ENCODE measurements around the gene TKT.
A peak's percentile ranks its signal among the peaks of the same experiment; 100 is the strongest.
"Not testable (repeated sequence)": the region's sequence is repeated elsewhere in the genome, so short reads cannot be mapped to it uniquely, and the experiment has no call there.

TKT gene

DNA sequence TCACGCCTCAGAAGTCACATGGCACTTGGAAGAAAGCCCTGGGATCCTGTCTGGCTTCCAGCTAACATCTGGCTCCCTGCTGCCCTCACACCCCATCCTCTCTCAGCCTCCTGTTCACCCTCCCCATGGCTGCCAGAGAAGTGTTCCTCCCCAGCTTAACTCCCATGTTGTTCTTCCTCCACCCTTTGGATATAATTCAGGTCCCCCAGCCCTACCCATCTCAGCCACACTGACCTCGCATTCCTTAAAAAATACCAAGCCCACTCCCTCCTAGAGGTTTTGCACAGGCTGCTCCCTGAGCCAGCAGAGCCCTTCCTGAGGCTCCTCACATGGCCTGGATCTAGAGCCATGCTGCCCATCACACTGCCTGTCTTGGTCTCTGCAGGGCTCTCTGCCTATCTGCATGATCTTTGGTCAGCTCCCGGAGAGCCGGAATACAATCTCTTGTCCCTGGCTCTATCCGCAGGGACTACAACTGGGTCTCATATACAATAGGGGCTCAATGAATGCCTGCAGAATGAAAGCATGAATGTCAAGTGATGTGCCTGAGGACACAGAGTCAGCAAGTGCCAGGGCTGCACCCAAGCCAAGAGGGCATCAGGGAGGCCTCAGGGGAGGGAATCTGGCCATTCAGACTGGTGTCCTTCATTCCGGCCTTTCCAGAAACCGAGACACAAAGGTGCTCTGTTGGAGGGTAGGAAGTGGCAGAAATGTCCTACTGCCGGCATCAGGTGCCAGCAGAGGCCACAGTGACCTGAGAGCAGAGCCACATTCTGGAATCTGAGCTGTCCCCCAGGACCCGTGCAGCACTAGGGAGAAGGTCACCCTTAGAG, 3.8 kb upstream of the TKT start:
- DNase-seq, result no peak

DNA sequence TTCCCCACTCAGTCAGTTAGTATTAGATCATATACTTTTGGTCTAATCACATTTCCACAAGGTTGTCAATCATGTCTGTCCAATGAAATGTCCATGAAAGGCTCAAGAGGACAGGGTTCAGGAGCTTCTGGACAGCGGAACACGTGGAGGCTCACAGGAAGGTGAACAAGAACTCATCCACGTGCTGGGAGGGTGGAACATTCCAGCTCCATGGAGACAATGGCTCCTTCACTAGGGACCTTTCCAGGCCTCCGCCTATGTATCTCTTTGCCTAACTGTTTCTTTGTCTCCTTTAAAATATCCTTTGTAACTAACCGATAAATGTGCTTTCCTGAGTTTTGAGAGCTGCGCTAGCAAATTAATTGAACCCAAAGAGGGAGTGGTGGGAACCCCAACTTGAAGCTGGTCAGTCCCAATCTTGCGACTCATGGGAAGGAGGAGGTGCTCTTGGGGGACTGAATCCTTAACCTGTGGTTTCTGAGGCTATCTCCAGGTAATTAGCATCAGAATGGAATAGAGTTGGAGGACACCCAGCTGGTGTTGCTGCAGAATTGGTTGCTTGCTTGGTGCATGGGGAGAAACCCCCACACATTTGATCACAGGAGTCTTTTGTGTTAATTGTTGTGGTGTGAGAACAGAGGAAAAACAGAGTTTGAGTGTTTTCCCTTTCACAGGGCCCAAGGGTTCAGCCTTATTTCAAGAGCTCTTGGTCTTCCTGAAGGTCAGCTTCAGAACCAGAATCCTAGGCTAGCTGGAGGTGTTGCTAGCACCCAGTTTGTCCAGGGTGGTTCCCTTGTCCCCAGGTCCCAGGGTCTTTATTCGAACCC, 3.0 kb upstream of the TKT start:
- DNase-seq, result no peak

DNA sequence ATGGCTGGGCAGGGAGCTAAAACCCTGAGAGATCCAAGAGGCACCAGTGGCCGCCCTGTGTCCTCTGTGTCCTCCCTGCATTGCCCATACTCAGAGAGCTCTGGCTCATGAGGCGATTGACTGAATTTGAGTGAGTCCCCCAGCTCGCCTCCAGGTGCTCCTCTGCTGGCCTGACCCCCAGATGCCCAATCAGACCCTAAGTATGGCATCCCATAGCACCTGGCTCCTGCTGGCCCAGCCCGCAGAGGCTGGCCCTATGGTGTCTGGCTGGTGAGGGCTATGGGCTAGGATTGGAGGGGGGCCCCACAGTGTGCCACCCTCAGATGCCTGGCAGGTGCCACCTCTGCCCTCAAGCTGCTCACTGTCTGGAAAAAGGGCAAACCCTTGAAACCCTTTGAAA, 1.6 kb upstream of the TKT start:
- DNase-seq, result no peak

DNA sequence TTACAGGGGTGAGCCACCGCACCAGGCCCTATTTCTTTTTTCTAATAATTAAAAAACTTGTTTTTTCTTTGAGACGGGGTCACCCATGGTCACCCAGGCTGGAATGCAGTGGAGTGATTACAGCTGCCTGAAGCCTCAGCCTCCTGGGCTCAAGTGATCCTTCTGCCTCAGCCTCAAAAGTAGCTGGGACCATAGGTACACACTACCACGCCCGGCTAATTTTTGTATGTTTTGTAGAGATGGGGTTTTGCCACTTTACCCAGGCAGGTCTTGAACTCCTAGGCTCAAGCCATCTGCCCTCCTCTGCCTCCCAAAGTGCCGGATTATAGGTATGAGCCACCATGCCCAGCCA, 858 bp upstream of the TKT start:
- no peak for DNase-seq

DNA sequence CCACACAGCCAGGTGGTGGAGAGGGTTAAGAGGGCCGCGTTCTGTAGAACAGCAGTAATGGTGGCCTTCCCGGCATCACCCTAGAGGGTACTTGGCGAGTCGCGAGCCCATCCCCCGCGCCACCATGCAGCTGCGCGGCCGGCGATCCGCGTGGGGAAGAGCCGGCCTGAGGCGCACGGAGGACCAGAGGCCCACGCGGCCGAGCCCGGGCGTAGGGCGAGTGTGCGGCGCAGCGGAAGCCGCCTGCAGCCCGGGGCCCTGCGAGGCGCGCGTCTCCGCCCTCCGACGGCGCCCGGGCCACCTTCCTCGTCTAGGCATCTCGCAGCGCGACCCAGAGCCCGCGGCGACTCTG, 423 bp downstream of the TKT start:
- peak; percentile 8 for DNase-seq

DNA sequence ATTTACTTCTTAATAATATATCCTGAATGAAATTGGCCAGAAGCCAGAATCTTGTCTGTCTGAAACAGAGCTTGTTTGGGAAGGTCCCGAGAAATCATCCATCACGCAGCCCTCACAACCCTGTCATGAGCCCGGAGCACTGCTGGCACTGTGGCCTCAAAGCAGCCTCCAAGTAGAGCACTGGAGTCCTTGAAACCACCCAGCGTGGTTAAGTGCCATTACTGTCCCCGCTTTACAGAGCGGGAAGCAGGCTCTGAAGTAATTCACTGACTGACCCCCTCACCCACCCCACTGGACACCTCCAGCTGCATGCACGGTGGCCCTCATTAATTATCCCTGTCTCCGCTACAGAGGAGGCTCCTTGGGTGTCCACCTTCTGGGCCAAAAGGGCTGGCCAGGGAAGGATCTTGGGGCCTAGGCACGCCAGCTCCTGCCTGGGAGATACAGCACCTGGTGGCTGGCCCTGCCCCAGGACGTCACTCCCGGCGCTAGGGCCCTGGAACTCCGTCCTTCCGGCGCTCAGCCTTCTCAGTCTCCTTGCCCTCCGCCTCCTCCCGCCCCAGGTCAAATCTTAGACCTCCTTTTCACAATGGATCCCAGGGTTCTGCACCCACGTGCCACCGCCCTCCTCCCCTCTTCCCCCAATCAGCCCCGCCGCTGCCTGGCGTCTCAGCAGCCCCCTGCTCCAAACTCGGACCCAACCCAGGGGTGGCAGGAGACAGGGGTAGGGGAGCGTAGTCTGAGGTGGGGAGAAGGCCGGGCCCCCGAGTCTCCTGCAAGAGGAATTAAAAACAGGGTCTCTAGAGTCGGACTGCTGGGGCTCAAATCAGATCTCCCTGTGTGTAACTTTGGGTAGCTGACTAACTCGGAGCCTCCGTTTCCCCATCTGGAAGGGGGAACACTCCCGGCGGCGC, 1.1 kb downstream of the TKT start:
- DNase-seq, result peak; percentile 16

DNA sequence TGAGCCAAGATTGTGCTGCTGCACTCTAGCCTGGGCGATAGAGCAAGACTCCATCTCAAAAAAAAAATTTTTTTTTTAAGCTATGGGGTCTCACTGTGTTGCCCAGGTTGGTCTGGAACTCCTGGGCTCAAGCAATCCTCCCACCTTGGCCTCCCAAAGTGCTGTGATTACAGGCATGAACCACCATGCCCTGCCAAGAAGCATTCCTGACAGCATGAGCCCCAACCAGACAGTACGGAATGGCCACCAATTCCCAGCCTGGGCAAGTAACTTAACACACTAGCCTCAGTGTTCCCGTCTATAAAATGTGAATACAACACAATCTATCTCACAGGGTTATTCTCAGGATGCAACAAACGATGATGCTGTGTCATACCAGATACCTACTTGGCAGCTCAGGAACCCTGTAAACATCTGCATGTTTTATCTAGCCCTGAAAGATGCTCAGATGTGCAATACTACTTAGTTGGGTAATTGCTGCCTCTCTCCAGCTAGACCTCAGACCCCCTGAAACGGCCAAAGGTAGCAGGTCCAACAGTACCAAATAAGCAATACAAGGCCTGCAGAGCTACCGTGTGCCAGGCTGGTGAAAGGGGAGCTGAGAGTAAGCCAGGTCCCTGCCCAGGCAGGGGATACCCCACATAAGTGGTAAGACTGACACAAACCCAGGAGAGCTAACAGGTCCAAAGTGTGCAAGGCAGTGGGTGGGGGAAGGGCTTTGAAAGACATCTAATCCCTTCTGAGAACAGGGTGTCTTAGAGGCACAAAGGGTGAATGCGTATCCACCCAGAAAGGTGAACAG, 1.9 kb downstream of the TKT start:
- DNase-seq, result no peak

DNA sequence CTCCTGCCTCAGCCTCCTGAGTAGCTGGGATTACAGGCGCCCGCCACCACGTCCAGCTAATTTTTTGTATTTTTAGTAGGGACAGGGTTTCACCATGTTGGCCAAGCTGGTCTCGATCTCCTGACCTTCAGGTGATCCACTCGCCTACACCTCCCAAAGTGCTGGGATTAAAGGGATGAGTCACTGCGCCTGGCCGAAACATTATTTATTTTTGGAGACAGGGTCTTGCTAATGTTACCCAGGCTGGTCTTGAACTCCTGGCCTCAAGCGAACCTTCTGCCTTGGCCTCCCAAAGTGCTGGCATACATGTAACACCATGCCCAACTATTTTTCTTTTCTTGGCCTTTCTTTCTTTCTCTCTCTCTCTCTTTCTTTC, 2.9 kb downstream of the TKT start:
- not testable (repeated sequence) for DNase-seq

DNA sequence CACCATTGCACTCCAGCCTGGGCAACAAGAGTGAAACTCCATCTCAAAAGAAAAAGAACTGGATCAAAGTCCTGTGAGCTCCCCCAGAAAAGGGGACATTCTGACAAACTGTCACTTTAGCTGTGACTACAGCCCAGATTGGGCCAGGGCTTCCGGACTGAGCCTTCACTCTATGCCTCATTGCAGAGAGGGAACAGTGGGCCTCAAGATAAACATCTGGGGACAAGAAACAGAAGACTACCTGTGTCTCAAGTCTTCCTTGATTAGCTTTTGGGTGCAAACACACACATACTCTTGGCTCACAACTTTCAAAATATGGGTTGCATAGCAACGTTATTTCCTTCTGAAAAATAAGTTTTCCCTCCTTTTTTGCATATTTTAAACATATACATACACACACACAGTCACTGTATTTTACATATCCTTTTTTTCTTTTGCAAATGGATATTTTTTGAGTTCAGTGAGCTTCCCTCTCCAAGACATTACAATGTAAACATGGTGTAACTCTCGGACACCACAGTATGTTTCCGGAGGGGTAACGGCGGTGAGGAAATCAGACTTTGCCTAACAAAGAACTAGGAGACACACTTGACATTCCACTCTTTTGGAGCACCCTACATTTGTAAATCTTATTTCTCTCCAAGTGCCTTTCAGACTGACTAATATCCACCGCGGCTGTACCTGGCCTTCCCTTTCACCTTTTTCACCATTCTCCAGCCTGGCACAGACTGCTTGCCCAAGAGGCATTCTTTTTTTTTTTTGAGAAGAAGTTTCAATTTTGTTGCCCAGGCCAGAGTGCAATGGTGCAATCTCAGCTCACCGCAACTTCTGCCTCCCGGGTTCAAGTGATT, 3.5 kb downstream of the TKT start:
- no peak for DNase-seq

DNA sequence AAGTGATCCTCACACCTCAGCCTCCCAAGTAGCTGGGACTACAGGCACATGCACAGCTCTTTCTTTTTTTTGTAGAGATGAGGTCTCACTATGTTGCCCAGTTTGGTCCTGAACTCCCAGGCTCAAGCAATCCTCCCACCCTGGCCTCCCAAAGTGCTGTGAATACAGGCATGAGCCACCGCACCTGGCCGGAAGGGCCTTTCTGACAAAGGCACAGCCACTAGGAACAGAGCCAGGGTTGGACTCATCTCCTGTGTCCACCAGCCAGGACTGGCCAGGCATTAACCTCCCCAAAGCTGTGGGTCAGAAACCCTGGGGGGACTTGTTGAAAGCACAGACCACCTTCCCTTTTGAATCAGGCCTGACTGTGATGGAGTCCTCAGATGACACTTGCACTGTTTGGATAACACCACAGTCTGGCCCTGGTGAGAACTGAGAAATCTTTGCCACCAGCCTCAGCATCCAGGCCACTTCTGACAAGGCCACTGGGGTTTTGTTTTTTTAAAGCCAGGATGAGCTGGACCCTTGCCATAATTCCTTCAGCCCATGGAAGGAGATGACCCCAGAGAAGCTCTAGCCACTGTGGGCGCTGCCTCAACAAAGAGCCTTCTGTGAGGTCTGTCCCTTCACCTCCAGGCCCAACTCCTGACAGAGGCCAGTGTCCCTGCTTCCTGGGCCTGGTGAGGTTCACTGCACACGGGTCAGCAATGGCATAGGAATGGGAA, 4.8 kb downstream of the TKT start:
- DNase-seq, result no peak

DNA sequence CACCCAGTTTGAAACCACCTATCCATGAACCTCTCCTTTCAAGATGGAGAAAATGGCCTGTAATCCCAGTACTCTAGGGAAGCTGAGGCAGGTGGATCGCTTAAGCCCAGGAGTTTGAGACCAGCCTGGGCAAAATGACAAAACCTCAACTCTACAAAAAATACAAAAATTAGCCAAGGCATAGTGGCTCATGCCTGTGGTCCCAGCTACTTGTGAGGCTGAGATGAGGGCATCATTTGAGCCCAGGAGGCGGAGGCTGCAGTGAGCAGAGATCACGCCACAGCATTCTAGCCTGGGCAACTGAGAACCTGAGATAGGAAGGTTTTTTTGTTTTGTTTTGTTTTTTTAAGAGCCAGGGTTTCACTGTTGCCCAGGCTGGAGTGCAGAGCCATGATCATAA, 5.4 kb downstream of the TKT start:
- no peak for DNase-seq

DNA sequence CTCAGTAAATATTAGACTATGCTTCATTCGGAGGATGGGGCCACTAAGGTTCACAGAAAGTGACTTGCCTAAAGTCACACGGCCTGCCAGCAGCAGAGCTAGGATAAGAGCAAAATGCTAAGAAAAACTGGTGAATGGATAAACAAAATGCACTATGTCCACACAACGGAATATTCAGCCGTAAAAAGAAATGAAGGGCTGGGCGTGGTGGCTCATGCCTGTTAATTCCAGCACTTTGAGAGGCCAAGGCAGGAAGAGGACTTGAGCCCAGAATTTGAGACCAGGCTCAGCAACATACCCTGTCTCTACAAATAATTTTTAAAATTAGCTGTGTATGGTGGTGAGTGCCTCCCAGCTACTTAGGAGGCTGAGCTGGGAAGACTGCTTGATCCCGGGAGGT, 7.7 kb downstream of the TKT start:
- no peak for DNase-seq

DNA sequence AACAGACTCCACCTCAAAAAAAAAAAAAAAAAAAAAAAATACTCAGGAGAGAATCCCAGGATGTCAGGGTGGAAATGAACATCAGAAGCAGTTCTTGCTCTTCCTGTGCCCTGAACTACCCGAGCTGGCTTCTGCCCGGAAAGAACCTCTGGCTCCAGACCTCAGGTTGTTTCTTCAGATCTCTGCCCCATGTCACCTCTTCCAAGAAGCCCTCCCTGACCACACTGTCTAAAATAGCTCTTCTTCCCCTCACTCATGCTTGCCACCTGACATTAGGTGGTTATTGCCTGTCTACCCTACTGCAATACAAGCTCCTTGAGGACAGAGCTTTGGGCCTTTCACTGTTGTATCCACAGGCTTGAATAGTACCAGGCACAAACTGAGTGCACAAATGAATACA, 8.2 kb downstream of the TKT start:
- no peak for DNase-seq

DNA sequence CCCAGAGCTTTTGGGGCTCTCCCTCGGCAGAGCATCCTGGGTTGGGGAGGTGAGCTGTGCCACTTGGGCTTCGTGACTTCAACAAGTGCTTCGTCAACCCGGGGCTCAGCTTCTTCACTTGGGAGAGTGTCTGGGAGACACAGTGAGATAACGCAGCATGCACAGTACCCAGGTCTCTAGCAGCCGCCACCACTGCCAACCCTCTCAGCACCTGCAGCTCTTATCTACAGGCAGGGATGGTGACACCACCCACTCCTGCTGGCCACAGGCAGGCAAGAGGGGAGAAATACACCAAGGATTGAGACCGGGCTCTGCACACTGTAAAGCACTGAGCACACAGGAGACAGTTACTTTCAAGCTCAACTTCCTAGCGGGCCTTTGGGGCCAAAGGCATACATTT, 11.6 kb downstream of the TKT start:
- no peak for DNase-seq

DNA sequence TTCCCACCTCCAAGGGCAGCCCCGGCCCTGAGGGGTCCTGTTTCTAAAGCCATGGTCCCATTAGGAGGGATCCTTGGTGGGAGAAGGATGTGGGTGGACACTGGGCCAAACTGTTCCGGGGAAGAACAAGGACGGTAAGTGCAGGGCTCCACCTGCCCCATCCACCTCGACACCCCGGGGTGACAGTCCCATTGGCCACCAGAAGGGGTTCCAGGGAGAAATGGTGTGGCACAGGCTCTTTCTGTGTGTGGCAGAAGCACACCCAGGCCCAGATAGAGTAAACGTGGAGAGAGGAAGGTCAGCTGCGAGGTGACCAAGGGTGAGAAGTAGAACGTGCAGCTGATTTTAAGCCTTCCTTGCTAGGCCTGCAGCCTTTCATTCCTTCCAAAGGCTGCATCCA, 12.0 kb downstream of the TKT start:
- no peak for DNase-seq

DNA sequence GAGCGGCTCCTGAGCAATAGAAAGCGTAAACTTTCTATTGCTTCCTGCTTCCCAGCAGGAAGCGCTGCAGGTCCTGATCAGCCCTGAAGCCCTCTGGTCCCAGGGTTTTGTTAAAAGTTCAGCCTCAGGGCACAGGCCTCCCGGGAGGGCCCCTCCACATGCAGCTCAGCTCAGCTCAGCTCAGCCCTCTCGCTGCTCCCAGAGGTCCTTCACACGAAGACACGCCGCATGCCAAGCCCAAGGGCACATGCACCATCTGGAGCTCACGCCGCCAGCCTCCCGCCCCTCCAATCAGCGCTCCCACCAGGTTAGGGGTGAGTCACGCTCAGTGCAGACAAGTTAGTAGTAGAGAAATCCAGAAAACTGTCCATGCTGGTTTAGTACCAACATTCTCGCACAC, 12.7 kb downstream of the TKT start:
- no peak for DNase-seq

DNA sequence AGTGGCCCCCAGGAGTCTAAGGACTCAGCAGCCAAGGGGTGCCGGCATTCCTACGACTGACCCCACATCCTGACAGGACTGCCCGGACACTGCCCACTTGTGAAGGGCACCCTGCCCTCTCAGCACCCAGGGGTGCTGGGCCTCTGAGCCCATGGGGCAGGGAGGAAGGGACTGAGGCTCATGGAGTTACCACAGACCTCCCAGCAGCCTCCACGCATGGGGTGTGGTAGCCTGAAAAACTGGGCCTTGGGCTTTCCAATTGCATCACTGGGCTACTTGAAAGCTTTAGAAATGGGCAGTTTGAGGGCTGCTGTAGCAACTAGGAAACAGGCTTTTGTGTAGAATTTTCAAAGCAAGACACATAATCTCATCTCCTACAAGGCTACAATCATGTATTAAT, 13.2 kb downstream of the TKT start:
- no peak for DNase-seq

DNA sequence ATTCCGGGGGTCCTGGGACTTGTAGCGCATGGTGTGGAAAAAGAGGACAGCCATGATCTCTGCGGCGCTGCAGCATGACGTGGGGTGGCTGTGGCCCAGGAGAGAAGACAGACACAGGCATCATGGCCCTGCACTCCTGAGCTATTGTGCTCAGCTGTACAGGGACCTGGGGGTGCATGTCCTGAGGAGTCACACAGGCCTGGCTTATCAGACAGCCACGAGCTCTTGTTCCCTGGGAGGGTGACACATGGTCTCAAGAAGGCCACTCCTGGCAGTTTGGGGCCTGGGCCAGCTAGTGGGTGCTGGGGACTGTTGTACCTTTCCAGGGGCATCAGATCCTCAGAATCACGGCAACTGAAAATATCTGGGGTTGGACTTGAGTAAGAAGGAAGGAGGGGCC, 13.7 kb downstream of the TKT start:
- no peak for DNase-seq

DNA sequence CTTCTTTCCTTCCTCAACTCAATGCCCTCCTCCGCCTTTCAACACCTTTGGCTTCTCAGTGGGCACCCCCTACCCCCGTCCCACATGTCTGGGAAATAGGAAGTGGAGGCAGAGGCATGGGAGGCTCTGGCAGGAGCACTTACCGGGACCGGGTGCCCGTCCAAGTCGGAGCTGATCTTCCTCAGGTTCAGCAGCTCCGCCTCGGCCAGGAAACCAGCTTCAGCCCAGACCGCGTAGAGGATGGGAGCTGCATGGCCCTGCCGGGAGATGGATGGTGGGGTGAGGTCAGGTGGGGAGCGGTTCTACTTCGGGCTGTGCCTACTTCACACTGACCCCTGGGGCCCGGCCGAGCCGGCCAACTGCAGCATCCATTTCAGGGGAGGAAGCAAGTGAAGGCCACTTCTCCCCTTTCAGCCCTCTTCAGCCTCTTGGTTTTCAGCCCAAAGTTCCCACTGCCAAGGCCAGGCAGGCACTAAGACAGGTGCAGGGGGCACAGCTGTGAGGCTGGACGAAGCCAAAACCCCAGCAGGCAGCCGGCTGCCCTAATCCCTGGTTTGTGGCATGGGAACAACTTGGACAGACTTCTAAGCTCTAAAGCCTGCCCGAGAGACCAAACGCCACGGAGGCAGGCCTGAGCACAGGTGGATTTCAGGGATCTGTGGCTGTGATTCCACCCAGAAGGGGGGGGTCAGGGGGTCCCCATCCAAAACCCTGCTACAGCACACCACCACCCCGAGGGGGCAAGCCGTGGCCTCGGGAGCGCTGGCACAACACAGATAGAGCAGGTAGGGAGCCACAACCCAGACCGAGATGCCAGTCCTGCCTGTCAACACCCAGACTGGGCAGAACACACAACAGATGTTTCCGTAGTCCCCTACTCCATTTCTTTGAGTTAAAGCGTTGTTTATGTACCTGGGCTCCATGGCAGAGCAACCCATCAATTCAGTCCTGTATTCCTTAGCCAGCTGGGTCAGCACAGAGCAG, 14.5 kb downstream of the TKT start:
- DNase-seq, result no peak

DNA sequence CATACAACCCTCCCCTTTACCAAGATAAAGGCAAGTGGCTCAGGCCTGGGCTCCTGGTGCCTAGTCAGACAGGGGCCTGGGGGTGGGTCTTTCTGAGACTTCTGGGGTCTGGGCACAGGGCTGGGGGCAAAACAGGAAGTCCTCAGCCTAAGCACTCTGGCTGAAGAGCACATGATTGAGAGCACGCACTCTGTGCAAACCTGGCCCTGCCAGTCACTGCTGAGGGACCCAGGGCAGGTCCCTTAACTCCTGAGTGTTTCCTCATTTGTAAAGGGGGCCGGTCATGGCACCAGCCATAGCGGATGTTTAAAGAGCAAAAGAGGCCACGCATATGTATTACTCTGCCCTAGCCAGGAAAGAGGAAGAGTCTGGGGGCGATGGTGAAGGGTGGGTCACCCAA, 16.0 kb downstream of the TKT start:
- DNase-seq, result no peak

Data from effector CD4-positive, alpha-beta T cell (primary cell).